GM12892 (cell line): ENCODE data around the gene GOLGA6L2.

Source experiments
- POLR2AphosphoS5 ChIP-seq: IDR thresholded peaks from 2 replicates; pipeline ENCODE4 v1.6.1; 2011; ENCODE audit warnings: low read depth, low read length, control low read depth
- TAF1 ChIP-seq: IDR thresholded peaks from 2 replicates; pipeline ENCODE4 v1.6.1; 2011; ENCODE audit warnings: low read depth, mild to moderate bottlenecking, control low read depth, low read length, borderline replicate concordance

- no peak for TF ChIP-seq POLR2AphosphoS5
- no peak for TF ChIP-seq TAF1
These were observed 49.3 kb downstream of the GOLGA6L2 start for GRCh38 chr15:23397779-23398178.
